GM12878 (cell line): Measurements from ENCODE around the gene XRRA1. TPM values are rescaled to one million over a fixed set of nuclear protein-coding genes. Genes with fewer than 3 reads are reported as not detected.

ENCODE experiments used
- CEBPB ChIP-seq, 2 experiments: fragments of 150-350 bp in 1 of 2; IDR thresholded peaks; 2 replicates each; pipeline ENCODE4 v1.6.1; 2012 to 2014; ENCODE audit warnings: low read depth in 2 of 2, low read length in 2 of 2, borderline replicate concordance in 1 of 2, inconsistent platforms in 1 of 2
- CEBPZ ChIP-seq: fragments of 150-350 bp; IDR thresholded peaks from 2 replicates; pipeline ENCODE4 v1.6.1; 2016; ENCODE audit warnings: low read depth, low read length
- ESRRA ChIP-seq: IDR thresholded peaks from 2 replicates; pipeline ENCODE4 v1.6.1; 2012; ENCODE audit warnings: mild to moderate bottlenecking, low read length, improper control_type of control experiment
- GABPA ChIP-seq: IDR thresholded peaks from 2 replicates; pipeline ENCODE4 v1.6.1; 2014; ENCODE audit warnings: antibody characterized with exemption, low read depth, mild to moderate bottlenecking, inconsistent platforms
- NR2C2 ChIP-seq: IDR thresholded peaks from 2 replicates; pipeline ENCODE4 v1.6.1; 2011; ENCODE audit warnings: borderline replicate concordance, low read depth; ENCODE audit not compliant: control insufficient read depth, insufficient read length
- SMC3 ChIP-seq: IDR thresholded peaks from 2 replicates; pipeline ENCODE4 v1.6.1; 2011; ENCODE audit warnings: low read length, improper control_type of control experiment, borderline replicate concordance
- SRF ChIP-seq, 2 experiments: IDR thresholded peaks; 2 replicates each; pipeline ENCODE4 v1.6.1; 2011; ENCODE audit warnings: low read depth in 2 of 2, low read length in 2 of 2, mild to moderate bottlenecking in 1 of 2, moderate library complexity in 1 of 2
- ZNF687 ChIP-seq: fragments of 450-650 bp; IDR thresholded peaks from 2 replicates; pipeline ENCODE4 v1.6.1; 2017; ENCODE audit warnings: mild to moderate bottlenecking, moderate library complexity
- polyA plus RNA-seq, 11 experiments: library from polyadenylated mRNA; depleted of rRNA in 4 of 11; unstranded in 6 of 11; stranded (reverse) in 5 of 11; fragments of >200 nt; fragmentation: Nextera tagmentation in 4 of 11; fragmentation: Illumina TruSeq in 1 of 11; extraction: Ambion mirVana in 4 of 11; extraction: Trizol in 1 of 11; gene quantifications; 1 replicate in 1 of 11; 2 replicates in 10 of 11; pipeline versions ENCODE4 v1.2.1 to v1.2.3, GENCODE V29; 2011 to 2016; ENCODE audit warnings: inconsistent platforms in 2 of 11, missing spikeins in 2 of 11, low read depth in 1 of 11
- total RNA-seq, 4 experiments: library from RNA; depleted of rRNA in 3 of 4; stranded (reverse); fragments of >200 nt in 3 of 4; fragmentation: Illumina TruSeq in 1 of 4; extraction: Trizol in 1 of 4; gene quantifications; 2 replicates each; pipeline versions ENCODE4 v1.2.1 to v1.2.3, GENCODE V29; 2013 to 2021
- TF ChIP-seq, protein P1 (sequence below): IDR thresholded peaks from 2 replicates; pipeline ENCODE4 v1.6.1; 2012; ENCODE audit warnings: low read length, inconsistent platforms
- TF ChIP-seq, protein P2 (sequence below): fragments of 450-650 bp; IDR thresholded peaks from 2 replicates; pipeline ENCODE4 v1.6.1; 2017; ENCODE audit warnings: mild to moderate bottlenecking, moderate library complexity
- TF ChIP-seq, protein P3 (sequence below): IDR thresholded peaks from 2 replicates; pipeline ENCODE4 v1.6.1; 2011; ENCODE audit warnings: low read depth, mild to moderate bottlenecking, low read length, moderate library complexity, borderline replicate concordance; ENCODE audit errors: extremely low read depth

Gene XRRA1
- total and polyA plus RNA-seq, 10 of the 15 experiments (the other 5 are each of a cell fraction or from before 2014, with no cell fraction given): 2.5 to 8.8 (median 4.6) TPM

GRCh38 chr11:74988541-74989259 is 39.8 kb upstream of the XRRA1 start, which contains the start of gene NEU3 (continued):
- TF ChIP-seq ZNF687 (no peak), CEBPB (IDR thresholded peaks at IDR 0.05; ENCODE audit: borderline replicate concordance in 1 of 2, low read depth in 2 of 2, low read length in 2 of 2) (no peak), NR2C2 (no peak), SMC3 (no peak), ESRRA (no peak), GABPA (peak; percentile 74), SRF (IDR thresholded peaks at IDR 0.05; ENCODE audit: low read depth in 2 of 2, low read length in 2 of 2) (no peak), CEBPZ (no peak)
- TF ChIP-seq, protein P1, sequence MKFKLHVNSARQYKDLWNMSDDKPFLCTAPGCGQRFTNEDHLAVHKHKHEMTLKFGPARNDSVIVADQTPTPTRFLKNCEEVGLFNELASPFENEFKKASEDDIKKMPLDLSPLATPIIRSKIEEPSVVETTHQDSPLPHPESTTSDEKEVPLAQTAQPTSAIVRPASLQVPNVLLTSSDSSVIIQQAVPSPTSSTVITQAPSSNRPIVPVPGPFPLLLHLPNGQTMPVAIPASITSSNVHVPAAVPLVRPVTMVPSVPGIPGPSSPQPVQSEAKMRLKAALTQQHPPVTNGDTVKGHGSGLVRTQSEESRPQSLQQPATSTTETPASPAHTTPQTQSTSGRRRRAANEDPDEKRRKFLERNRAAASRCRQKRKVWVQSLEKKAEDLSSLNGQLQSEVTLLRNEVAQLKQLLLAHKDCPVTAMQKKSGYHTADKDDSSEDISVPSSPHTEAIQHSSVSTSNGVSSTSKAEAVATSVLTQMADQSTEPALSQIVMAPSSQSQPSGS: no peak
- TF ChIP-seq, protein P2, sequence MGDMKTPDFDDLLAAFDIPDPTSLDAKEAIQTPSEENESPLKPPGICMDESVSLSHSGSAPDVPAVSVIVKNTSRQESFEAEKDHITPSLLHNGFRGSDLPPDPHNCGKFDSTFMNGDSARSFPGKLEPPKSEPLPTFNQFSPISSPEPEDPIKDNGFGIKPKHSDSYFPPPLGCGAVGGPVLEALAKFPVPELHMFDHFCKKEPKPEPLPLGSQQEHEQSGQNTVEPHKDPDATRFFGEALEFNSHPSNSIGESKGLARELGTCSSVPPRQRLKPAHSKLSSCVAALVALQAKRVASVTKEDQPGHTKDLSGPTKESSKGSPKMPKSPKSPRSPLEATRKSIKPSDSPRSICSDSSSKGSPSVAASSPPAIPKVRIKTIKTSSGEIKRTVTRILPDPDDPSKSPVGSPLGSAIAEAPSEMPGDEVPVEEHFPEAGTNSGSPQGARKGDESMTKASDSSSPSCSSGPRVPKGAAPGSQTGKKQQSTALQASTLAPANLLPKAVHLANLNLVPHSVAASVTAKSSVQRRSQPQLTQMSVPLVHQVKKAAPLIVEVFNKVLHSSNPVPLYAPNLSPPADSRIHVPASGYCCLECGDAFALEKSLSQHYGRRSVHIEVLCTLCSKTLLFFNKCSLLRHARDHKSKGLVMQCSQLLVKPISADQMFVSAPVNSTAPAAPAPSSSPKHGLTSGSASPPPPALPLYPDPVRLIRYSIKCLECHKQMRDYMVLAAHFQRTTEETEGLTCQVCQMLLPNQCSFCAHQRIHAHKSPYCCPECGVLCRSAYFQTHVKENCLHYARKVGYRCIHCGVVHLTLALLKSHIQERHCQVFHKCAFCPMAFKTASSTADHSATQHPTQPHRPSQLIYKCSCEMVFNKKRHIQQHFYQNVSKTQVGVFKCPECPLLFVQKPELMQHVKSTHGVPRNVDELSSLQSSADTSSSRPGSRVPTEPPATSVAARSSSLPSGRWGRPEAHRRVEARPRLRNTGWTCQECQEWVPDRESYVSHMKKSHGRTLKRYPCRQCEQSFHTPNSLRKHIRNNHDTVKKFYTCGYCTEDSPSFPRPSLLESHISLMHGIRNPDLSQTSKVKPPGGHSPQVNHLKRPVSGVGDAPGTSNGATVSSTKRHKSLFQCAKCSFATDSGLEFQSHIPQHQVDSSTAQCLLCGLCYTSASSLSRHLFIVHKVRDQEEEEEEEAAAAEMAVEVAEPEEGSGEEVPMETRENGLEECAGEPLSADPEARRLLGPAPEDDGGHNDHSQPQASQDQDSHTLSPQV: no peak
- TF ChIP-seq, protein P3, sequence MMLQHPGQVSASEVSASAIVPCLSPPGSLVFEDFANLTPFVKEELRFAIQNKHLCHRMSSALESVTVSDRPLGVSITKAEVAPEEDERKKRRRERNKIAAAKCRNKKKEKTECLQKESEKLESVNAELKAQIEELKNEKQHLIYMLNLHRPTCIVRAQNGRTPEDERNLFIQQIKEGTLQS: no peak
